IMR-90 (cell line): Measurements from ENCODE around the gene UGGT2. TPM values are rescaled to one million over a fixed set of nuclear protein-coding genes. Genes with fewer than 3 reads are reported as not detected.

Source experiments
- ATAC-seq: fragments of 200-7000 bp; cut with Tn5 transposase; 2 replicates; pipeline ENCODE4 v1.9.1; 2020; ENCODE audit warnings: low read depth, mild to moderate bottlenecking, moderate library complexity
- BruUV-seq: library from RNA; stranded (reverse); fragments of 400-500 nt; replicated peaks from 2 replicates; lab custom pipeline; 2021; lab: Mats Ljungman, UMichigan
- CTCF ChIA-PET: fragments of 300-600 bp; formaldehyde crosslinking; extraction: SDS; loops from one replicate; lab custom pipeline; 2021; ENCODE audit warnings: antibody characterized with exemption; lab: Yijun Ruan, JAX
- POLR2A ChIA-PET: fragments of 300-600 bp; sonication (Branson Sonifier 250); formaldehyde crosslinking; loops from one replicate; lab custom pipeline; 2022; ENCODE audit warnings: antibody characterized with exemption; ENCODE audit not compliant: unreplicated experiment; lab: Charles Lee
- DNase-seq: peaks from one replicate; pipeline ENCODE4 v3.0.0; 2013
- H2AFZ ChIP-seq: replicated peaks from 2 replicates; pipeline ENCODE3; 2013; ENCODE audit warnings: low read length, mild to moderate bottlenecking; ENCODE audit not compliant: poor library complexity
- H2AK5ac ChIP-seq: 2 replicates; pipeline ENCODE4 v1.6.1; 2013; ENCODE audit warnings: low read depth, low read length, inconsistent platforms
- H2AK9ac ChIP-seq: replicated peaks from 2 replicates; pipeline ENCODE3; 2013; ENCODE audit warnings: mild to moderate bottlenecking, low read depth, low read length, moderate library complexity; ENCODE audit not compliant: poor library complexity
- H2BK120ac ChIP-seq: 2 replicates; pipeline ENCODE4 v1.6.1; 2013; ENCODE audit warnings: low read depth, low read length, inconsistent platforms
- H2BK15ac ChIP-seq: 3 replicates; pipeline ENCODE4 v1.6.1; 2013; ENCODE audit warnings: low read depth, low read length, inconsistent platforms
- H2BK20ac ChIP-seq: 2 replicates; pipeline ENCODE4 v1.6.1; 2013; ENCODE audit warnings: low read depth, mild to moderate bottlenecking, inconsistent platforms, low read length, moderate library complexity
- H2BK5ac ChIP-seq: 2 replicates; pipeline ENCODE4 v1.6.1; 2013; ENCODE audit warnings: mild to moderate bottlenecking, low read depth, low read length, inconsistent platforms; ENCODE audit not compliant: poor library complexity, severe bottlenecking
- H3K14ac ChIP-seq: replicated peaks from 2 replicates; pipeline ENCODE4 v1.6.1; 2013; ENCODE audit warnings: low read depth, low read length, inconsistent platforms
- H3K18ac ChIP-seq: 2 replicates; pipeline ENCODE4 v1.6.1; 2013; ENCODE audit warnings: low read depth, low read length, control low read depth
- H3K23ac ChIP-seq: 2 replicates; pipeline ENCODE4 v1.6.1; 2013; ENCODE audit warnings: low read depth, low read length, inconsistent platforms
- H3K27ac ChIP-seq: 2 replicates; pipeline ENCODE4 v1.5.1; 2013; ENCODE audit warnings: mild to moderate bottlenecking, control low read depth, low read length; ENCODE audit not compliant: insufficient read depth
- H3K27me3 ChIP-seq: 2 replicates; pipeline ENCODE4 v1.6.1; 2013; ENCODE audit warnings: low read length; ENCODE audit not compliant: control insufficient read depth, insufficient read depth
- H3K36me3 ChIP-seq: 2 replicates; pipeline ENCODE4 v1.6.1; 2013; ENCODE audit warnings: low read length, mixed read lengths; ENCODE audit not compliant: control insufficient read depth, insufficient read depth
- H3K4ac ChIP-seq: 2 replicates; pipeline ENCODE4 v1.6.1; 2013; ENCODE audit warnings: low read depth, low read length, inconsistent platforms
- H3K4me1 ChIP-seq: 2 replicates; pipeline ENCODE4 v1.6.1; 2013; ENCODE audit warnings: low read length, mixed read lengths; ENCODE audit not compliant: control insufficient read depth, insufficient read depth
- H3K4me2 ChIP-seq: 2 replicates; pipeline ENCODE4 v1.6.1; 2013; ENCODE audit warnings: low read depth, mild to moderate bottlenecking, control low read depth, low read length, moderate library complexity
- H3K4me3 ChIP-seq: 2 replicates; pipeline ENCODE4 v1.5.1; 2013; ENCODE audit warnings: low read depth, mild to moderate bottlenecking, control low read depth, low read length, moderate library complexity; ENCODE audit not compliant: insufficient read depth
- H3K56ac ChIP-seq: 2 replicates; pipeline ENCODE4 v1.6.1; 2013; ENCODE audit warnings: low read length, inconsistent platforms; ENCODE audit not compliant: insufficient read depth; ENCODE audit errors: extremely low read depth
- H3K79me1 ChIP-seq, 2 experiments: 2 replicates each; pipeline ENCODE4 v1.6.1; 2013; ENCODE audit warnings: low read length in 2 of 2, inconsistent platforms in 1 of 2, low read depth in 1 of 2
- H3K9ac ChIP-seq: 2 replicates; pipeline ENCODE4 v1.6.1; 2013; ENCODE audit warnings: low read depth, low read length, control low read depth
- H3K9me1 ChIP-seq: 2 replicates; pipeline ENCODE4 v1.6.1; 2013; ENCODE audit warnings: low read length, inconsistent platforms; ENCODE audit not compliant: insufficient read depth
- H3K9me3 ChIP-seq: 2 replicates; pipeline ENCODE4 v1.6.1; 2013; ENCODE audit warnings: low read length; ENCODE audit not compliant: control insufficient read depth, insufficient read depth
- H4K20me1 ChIP-seq: 2 replicates; pipeline ENCODE4 v1.6.1; 2013; ENCODE audit warnings: low read length, inconsistent platforms; ENCODE audit not compliant: insufficient read depth
- H4K5ac ChIP-seq: 2 replicates; pipeline ENCODE4 v1.6.1; 2013; ENCODE audit warnings: mild to moderate bottlenecking, low read depth, low read length, control low read depth
- H4K8ac ChIP-seq, 2 experiments: 2 replicates each; pipeline ENCODE4 v1.6.1; 2013; ENCODE audit warnings: low read depth in 2 of 2, low read length in 2 of 2, control low read depth in 1 of 2, inconsistent platforms in 1 of 2
- H4K91ac ChIP-seq: 2 replicates; pipeline ENCODE4 v1.6.1; 2013; ENCODE audit warnings: low read depth, low read length, inconsistent platforms; ENCODE audit not compliant: insufficient read depth
- BHLHE40 ChIP-seq: fragments of 150-350 bp; IDR thresholded peaks from 2 replicates; pipeline ENCODE4 v1.6.1; 2016; ENCODE audit warnings: mild to moderate bottlenecking, low read depth, low read length
- CEBPB ChIP-seq: IDR thresholded peaks from 2 replicates; pipeline ENCODE4 v1.6.1; 2012; ENCODE audit warnings: low read depth, low read length, improper control_type of control experiment
- CHD1 ChIP-seq: IDR thresholded peaks from 2 replicates; pipeline ENCODE4 v1.6.1; 2012; ENCODE audit warnings: low read depth, low read length, improper control_type of control experiment
- CTCF ChIP-seq: conservative IDR thresholded peaks from 2 replicates; pipeline ENCODE4 v1.5.1; 2012; ENCODE audit warnings: mild to moderate bottlenecking, low read depth, low read length, improper control_type of control experiment
- ELK1 ChIP-seq: fragments of 150-350 bp; IDR thresholded peaks from 2 replicates; pipeline ENCODE4 v1.6.1; 2016; ENCODE audit warnings: low read depth, mild to moderate bottlenecking, low read length, moderate library complexity, borderline replicate concordance
- FOS ChIP-seq: fragments of 150-350 bp; IDR thresholded peaks from 2 replicates; pipeline ENCODE4 v1.6.1; 2016; ENCODE audit warnings: low read depth, low read length
- MAFK ChIP-seq: IDR thresholded peaks from 2 replicates; pipeline ENCODE4 v1.6.1; 2012; ENCODE audit warnings: low read depth, low read length, improper control_type of control experiment
- MAZ ChIP-seq: IDR thresholded peaks from 2 replicates; pipeline ENCODE4 v1.6.1; 2012; ENCODE audit warnings: low read depth, mild to moderate bottlenecking, low read length, improper control_type of control experiment, moderate library complexity, borderline replicate concordance
- MXI1 ChIP-seq: IDR thresholded peaks from 2 replicates; pipeline ENCODE4 v1.6.1; 2012; ENCODE audit warnings: low read depth, mild to moderate bottlenecking, low read length, moderate library complexity, borderline replicate concordance
- NFE2L2 ChIP-seq: fragments of 150-350 bp; IDR thresholded peaks from 2 replicates; pipeline ENCODE4 v1.6.1; 2016; ENCODE audit warnings: low read depth, mild to moderate bottlenecking, low read length
- RCOR1 ChIP-seq: IDR thresholded peaks from 2 replicates; pipeline ENCODE4 v1.6.1; 2012; ENCODE audit warnings: mild to moderate bottlenecking, low read length, improper control_type of control experiment; ENCODE audit not compliant: insufficient replicate concordance
- RFX5 ChIP-seq: IDR thresholded peaks from 2 replicates; pipeline ENCODE4 v1.8.0; 2012; ENCODE audit warnings: low read depth, mild to moderate bottlenecking, low read length, moderate library complexity
- SMC3 ChIP-seq: fragments of 150-350 bp; IDR thresholded peaks from 2 replicates; pipeline ENCODE4 v1.6.1; 2016; ENCODE audit warnings: low read depth, mild to moderate bottlenecking, antibody characterized with exemption, low read length, moderate library complexity
- USF2 ChIP-seq: fragments of 150-350 bp; IDR thresholded peaks from 2 replicates; pipeline ENCODE4 v1.6.1; 2017; ENCODE audit warnings: mild to moderate bottlenecking, antibody characterized with exemption, low read length, low read depth
- WGBS, 2 experiments: methylation state at CpG; one replicate each; pipeline versions ENCODE4 v1.1.5 to v1.1.7; 2013; ENCODE audit warnings: missing lambda C conversion rate in 2 of 2; ENCODE audit not compliant: insufficient read length in 1 of 2; ENCODE audit errors: extremely low coverage in 2 of 2; 5-methylcytosine and 5-hydroxymethylcytosine counted together
- dilution Hi-C: fragments of 300-500 bp; cut with HindIII; formaldehyde crosslinking; loops from one replicate; pipeline ENCODE4 v1.14.3; 2018; ENCODE audit warnings: low sequenced_read_pairs; ENCODE audit not compliant: unreplicated experiment
- in situ Hi-C: fragments of 300-500 bp; cut with MboI; formaldehyde crosslinking; loops from 3 replicates; pipeline ENCODE4 v1.14.3; 2019; ENCODE audit warnings: low sequenced_read_pairs, inconsistent platforms, mixed read lengths
- intact Hi-C: fragments of 100-400 bp; cut with micrococcal nuclease; formaldehyde crosslinking; loops from 2 replicates; pipeline ENCODE4 v1.10.0; 2022
- polyA plus RNA-seq, 3 experiments: library from polyadenylated mRNA; depleted of rRNA; stranded (reverse); fragments of >200 nt; gene quantifications; 2 replicates each; pipeline ENCODE4 v1.2.3, GENCODE V29; 2012; ENCODE audit warnings: low replicate concordance in 1 of 3
- total RNA-seq: library from RNA; depleted of rRNA; stranded (reverse); fragments of >200 nt; gene quantifications from 2 replicates; pipeline ENCODE4 v1.2.3, GENCODE V29; 2012

Gene UGGT2
- total and polyA plus RNA-seq, 2 of the 4 experiments (the other 2 are of a cell fraction) = 21.4 to 40.1 TPM

- no peak overlapping the region for H3K9ac ChIP-seq
- no peak overlapping the region for H2BK15ac ChIP-seq
- no peaks in the 10 kb centered on the region for H4K20me1 ChIP-seq
- no peak overlapping the region for H3K4me3 ChIP-seq
- no peaks in the 10 kb centered on the region for H3K9me3 ChIP-seq
- H3K79me1 ChIP-seq = no peaks in the 10 kb centered on the region
- no CpG with 5 or more reads among the region's 1 CpG for WGBS, 2 experiments
- no peak overlapping the region for H3K27ac ChIP-seq
- H3K56ac ChIP-seq = no peak overlapping the region
- no peak for TF ChIP-seq MAZ
- no peak for TF ChIP-seq MXI1
- TF ChIP-seq BHLHE40 = no peak
- no peak for TF ChIP-seq CTCF
- no peak for TF ChIP-seq RCOR1
- TF ChIP-seq MAFK = no peak
- TF ChIP-seq USF2 = no peak
- TF ChIP-seq ELK1 = no peak
- TF ChIP-seq SMC3 = no peak
- no peak for TF ChIP-seq CEBPB
- no peak for TF ChIP-seq FOS
- TF ChIP-seq NFE2L2 = no peak
- TF ChIP-seq RFX5 = no peak
- TF ChIP-seq CHD1 = no peak
- no peak overlapping the region for H2BK5ac ChIP-seq
- H3K27me3 ChIP-seq = peaks cover 37% of the 10 kb centered on the region
- no peak overlapping the region for H2AK5ac ChIP-seq
- no peaks in the 10 kb centered on the region for H3K4me1 ChIP-seq
- CTCF ChIA-PET = no interaction called here
- in situ Hi-C loops = no loop called here
- H3K9me1 ChIP-seq = no peaks in the 10 kb centered on the region
- no peaks in the 10 kb centered on the region for H3K36me3 ChIP-seq
- BruUV-seq = no TSS peak
- H3K18ac ChIP-seq = no peak overlapping the region
- H4K8ac ChIP-seq = no peak overlapping the region
- intact Hi-C loops = no loop called here
- no peak overlapping the region for H2BK20ac ChIP-seq
- no peak overlapping the region for H3K23ac ChIP-seq
- dilution Hi-C loops = no loop called here
- no peak overlapping the region for H3K4ac ChIP-seq
- no peak for ATAC-seq
- H2AFZ ChIP-seq = no peak overlapping the region
- POLR2A ChIA-PET = no interaction called here
- H3K14ac ChIP-seq = no peak overlapping the region
- H4K5ac ChIP-seq = no peak overlapping the region
- no peak for DNase-seq
- H3K4me2 ChIP-seq = no peak overlapping the region
- H2BK120ac ChIP-seq = no peak overlapping the region
- H2AK9ac ChIP-seq = no peak overlapping the region
- H4K91ac ChIP-seq = no peak overlapping the region
Measured at GRCh38 chr13:96086736-96087135, 33.5 kb upstream of the UGGT2 start.
